Germinal center (tissue), 1 donor: ENCODE data around the gene ILF3.

ENCODE experiments used
- DNase-seq: peaks from one replicate; pipeline ENCODE4 v3.0.0; 2012; ENCODE audit warnings: mixed read lengths, low spot score

The ILF3 gene

DNA sequence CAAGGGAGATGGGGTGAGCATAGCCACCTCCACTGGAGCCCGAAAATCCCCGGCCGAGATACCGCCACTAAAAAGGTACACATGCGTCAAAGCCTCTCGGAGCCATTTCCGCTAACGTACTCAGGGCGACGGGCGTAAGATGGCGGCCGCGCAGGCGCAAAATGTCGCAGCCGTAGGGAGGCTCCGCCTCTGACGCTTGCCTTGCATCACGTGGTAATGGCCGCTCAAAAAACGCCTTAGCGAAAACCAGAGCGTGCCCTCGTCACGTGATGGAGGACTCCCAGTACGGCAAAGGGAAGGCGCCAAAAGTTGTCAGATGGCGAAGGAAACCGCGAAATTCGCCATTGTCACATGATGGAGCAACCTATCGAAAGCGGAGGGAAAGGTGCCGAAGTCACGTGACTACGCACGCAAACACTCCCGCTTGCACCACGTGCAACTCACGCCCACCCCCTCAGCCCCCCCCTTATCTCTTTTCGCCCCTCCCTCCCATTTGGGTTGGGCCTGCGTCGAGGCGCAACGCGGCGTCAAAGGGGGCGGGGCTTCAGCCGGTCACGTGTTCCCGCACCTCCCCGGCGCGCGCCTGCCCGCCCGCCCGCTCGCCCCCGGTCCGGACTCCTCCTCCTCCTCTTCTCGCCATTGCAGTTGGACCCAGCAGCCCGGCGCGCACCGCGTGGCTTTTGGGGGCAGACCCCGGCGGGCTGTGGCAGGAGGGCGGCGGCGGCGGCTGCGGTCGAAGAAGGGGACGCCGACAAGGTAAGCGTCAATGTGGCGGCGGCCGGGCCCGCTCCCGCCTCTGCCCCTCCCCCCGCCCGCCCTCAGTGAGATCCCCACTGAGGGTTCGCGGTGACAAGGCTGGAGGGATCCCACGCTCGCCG is at the start of gene ILF3:
Gene ILF3 (plus strand): TSS at position 615 of the 878 bp plus-strand sequence. CDS start 16,260 bp downstream, outside the sequence.
- DNase-seq: peak; percentile 97

DNA sequence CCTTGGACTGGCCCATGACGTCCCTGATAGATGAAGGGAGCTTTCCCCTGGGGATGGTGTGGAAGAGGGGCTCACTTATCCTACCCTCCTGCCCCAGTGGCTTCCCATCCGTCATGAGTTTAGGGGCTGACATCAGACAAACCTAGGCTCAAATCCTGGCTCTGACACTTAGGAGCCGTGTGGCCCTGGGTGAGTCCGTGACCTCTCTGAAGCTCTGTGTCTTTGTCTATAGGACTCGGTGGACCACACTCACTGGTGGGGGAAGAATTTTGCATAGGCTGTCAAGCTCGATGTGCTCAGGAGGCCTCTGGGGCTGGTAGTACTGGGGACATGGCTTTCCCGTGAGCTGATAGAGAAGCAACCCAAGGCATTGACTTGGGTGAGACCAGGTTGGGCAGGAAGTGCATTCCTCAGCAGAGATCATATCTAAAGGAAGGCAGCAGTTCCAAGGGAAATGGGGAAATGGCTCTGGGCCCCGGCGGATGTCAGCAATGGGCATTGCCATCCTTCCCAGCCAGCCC is 49.6 kb upstream of the ILF3 start:
- DNase-seq: peak; percentile 79

- DNase-seq: no peak
These were observed 42.2 kb upstream of the ILF3 start for GRCh38 chr19:10611907-10612306.

- no peak for DNase-seq
These were observed 41.5 kb upstream of the ILF3 start for GRCh38 chr19:10612499-10613119.

DNA sequence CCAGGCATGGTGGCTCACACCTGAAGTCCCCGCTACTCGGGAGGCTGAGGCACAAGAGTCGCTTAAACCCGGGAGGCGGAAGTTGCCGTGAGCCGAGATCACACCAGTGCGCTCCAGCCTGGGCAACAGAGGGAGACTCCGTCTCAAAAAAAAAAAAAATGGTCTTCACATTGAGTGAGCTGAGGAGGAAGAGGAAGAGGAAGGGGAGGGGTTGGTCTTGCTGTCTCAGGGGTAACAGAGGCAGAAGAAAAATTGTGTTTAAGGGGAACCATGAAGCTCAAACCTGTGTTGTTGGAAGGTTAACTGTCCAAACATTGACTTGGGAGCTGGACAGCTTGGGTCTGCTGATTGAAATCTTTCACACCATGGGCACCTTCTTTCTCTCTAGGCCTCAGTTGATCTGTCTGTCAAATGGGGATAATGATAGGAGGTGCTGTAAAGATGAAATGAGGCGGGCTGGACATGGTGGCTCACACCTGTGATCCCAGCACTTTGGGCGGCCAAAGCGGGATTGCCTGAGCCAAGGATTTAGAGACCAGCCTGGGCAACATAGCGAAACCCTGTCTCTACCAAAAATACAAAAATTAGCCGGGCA is 38.6 kb upstream of the ILF3 start:
- DNase-seq: no peak

- no peak for DNase-seq
These were observed 36.6 kb upstream of the ILF3 start for GRCh38 chr19:10617409-10618121.

DNA sequence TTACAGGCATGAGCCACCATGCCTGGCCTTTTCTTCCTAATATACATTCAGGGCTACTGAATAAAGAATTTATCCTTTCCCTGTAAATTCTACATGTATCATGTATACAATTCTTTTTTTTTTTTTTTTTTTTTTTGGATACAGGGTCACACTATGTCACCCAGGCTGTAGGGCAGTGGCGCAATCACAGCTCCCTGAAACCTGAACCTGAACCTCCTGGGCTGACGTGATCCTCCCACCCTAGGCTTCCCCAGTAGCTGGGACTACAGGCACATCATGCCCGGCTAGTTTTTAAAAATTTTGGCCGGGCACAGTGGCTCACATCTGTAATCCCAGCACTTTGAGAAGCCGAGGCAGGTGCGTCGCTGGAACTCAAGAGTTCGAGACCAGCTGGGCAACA is 35.3 kb upstream of the ILF3 start:
- no peak for DNase-seq

DNA sequence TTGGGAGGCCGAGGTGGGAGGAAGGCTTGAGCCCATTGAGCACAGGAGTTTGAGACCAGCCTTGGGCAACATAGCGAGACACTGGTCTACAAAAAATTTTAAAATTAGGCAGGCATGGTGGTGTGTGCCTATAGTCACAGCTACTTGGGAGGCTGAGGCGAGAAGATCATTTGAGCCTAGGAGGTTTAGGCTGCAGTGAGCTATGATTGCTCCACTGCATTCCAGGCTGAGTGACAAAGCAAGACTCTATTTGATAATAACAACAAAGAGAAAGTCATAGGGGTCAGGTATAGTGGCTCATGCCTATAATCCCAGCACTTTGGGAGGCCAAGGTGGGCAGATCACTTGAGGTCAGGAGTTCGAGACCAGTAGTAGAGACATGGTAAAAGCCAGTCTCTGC is 33.4 kb upstream of the ILF3 start:
- no peak for DNase-seq

- DNase-seq: no peak
These were observed 32.2 kb upstream of the ILF3 start for GRCh38 chr19:10621966-10622365.

DNA sequence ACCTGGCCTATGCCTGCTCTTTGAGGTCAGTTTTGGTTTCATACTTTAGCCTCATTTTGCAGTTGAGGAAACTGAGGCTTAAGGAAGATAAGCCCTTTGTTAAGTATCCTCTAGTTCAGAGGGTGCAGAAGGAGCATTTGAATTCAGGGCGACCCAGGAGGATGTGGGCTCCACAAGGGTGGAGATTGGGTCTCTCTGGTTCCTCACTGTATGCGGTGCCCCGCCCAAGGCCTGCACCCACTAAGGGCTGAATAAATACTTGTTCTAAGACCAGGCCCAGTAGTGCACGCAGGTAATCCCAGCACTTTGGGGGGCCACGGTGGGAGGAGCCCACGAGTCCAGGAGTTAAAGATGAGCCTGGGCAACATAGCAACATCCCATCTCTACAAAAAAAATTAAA is 29.6 kb upstream of the ILF3 start:
- DNase-seq: no peak

DNA sequence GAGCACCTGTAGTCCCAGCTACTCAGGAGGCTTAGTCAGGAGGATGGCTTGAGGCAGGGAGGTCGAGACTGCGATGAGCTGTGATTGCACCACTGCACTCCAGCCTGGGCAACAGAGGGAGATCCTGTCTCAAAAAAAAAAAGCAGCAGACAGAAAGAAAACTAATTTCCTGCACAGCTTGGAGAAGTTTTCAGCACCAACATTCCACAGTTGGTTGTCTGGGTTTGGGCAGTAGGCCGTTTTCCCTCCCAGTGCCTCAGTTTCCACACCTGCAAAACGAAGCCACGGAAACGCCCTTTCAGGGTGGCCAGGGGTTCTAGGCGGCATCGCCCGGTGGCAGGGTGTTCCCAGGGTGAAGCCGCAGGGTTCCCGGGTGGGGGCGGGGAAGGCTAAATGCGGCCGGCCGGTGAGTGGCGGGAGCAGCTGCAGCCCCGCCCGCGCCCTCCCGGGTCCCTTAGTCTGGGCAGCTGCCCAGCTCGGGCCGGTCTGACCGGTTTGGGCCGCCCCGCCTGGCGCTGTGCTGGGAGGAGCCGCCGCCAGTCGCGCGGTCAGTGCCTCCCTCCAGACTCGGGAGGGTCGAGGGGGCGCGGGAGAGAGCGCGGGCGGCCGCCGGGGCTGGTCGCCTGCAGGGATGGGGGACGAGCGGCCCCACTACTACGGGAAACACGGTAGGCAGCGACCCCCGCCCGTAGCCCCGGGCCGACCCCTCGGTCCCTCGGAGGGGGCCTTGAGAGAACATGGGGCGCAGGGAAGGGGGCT is 29.0 kb upstream of the ILF3 start, which contains the start of gene SLC44A2:
Gene SLC44A2 (plus strand): TSS at position 551 of the 759 bp plus-strand sequence. CDS start 81 bp downstream, at position 632.
- no peak for DNase-seq

DNA sequence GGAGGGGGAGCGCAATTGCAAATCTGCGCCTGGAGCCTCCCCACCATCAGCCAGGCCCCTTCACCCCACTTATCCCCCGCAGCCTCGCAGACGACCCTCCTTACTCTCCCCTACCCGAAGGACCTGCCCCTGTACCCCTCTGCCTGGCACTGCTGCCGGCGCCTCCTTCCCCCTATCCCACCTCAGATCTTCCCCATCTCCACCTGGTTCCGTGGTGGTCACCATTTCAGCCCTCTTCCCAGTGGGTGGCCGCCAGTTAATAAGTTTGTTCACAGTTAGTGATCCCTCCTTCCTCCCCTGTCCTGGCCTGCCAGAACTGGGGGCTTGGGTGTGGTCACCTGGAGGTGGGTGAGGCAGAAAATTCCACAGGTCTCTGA is 28.4 kb upstream of the ILF3 start:
- DNase-seq: no peak

GRCh38 chr19:10631874-10632273 is 22.3 kb upstream of the ILF3 start:
- DNase-seq: no peak

- no peak for DNase-seq
These were observed 19.7 kb upstream of the ILF3 start for GRCh38 chr19:10634430-10634829.

DNA sequence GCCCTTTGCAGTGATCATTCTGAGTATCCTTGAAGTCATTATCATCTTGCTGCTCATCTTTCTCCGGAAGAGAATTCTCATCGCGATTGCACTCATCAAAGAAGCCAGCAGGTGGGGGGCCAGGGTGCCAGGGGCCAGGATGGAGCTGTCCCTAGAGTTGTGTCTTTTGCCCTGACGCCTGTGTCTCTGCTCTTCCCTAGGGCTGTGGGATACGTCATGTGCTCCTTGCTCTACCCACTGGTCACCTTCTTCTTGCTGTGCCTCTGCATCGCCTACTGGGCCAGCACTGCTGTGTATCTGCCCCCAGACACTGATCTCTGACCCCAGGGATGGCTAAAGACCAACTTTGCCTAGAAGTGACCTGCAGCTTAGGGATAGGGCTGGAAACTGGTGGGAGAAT is 19.2 kb upstream of the ILF3 start:
- DNase-seq: no peak

DNA sequence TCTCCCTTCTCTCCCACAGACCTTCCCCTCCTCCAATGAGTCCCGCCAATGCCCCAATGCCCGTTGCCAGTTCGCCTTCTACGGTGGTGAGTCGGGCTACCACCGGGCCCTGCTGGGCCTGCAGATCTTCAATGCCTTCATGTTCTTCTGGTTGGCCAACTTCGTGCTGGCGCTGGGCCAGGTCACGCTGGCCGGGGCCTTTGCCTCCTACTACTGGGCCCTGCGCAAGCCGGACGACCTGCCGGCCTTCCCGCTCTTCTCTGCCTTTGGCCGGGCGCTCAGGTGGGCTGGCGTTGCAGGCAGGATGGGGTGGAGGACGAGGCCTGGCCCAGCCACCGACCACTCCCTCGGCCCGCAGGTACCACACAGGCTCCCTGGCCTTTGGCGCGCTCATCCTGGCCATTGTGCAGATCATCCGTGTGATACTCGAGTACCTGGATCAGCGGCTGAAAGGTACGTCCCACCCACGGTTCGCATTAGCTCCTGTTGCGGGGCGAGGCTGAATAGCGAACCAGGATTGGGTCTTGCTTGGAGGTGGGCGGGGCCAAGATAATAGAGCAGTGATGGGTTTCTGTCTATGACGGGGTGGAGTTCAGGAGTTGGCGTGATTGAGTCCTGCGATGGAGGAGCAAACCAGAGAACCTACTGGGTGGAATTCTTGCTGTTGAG is 17.7 kb upstream of the ILF3 start:
- DNase-seq: no peak

DNA sequence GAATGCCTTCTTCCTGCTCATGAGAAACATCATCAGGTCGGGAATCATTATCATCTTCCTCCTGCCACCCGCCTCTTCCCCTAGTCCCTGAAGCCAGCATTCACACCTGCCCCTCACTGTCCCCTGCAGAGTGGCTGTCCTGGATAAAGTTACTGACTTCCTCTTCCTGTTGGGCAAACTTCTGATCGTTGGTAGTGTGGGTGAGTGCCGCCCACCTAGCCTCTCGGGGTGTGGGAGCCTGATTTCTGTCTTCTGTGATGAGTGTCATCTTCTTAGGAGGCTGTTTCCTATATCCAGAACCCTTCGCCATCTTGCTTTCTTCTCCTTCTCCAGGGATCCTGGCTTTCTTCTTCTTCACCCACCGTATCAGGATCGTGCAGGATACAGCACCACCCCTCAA is 16.3 kb upstream of the ILF3 start:
- no peak for DNase-seq

DNA sequence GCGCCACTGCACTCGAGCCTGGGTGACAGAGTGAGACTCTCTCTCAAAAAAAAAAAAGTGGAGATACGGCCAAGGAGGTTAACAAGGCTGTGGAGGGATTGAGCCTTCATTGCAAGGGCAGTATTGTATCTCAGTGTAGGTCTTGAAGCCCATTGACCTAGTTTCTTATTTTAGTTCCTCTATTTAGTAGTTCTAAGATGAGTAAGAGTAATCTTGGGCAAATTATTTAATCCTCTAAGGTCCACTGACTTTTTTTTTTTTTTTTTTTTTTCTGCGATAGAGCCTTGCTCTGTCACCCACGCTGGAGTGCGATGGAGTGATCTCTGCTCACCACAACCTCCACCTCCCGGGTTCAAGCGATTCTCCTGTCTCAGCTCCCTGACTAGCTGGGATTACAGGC is 14.3 kb upstream of the ILF3 start:
- DNase-seq: peak; percentile 58

GRCh38 chr19:10640361-10640760 is 13.8 kb upstream of the ILF3 start:
- DNase-seq: no peak

- no peak for DNase-seq
These were observed 12.9 kb upstream of the ILF3 start for GRCh38 chr19:10641248-10641647.
